Measurements from ENCODE around the gene MED15. TPM values are rescaled to one million over a fixed set of nuclear protein-coding genes. Genes with fewer than 3 reads are reported as not detected.
A peak's percentile ranks its signal among the peaks of the same experiment; 100 is the strongest.

Gene MED15
- total and polyA plus RNA-seq, 10 donors, result 32.2 to 162 (median 89.7) TPM

- Histone ChIP-seq H3K4me3 (no peak overlapping the region), H3K36me3 (peaks cover 7 to 100% (median 85%) of the 10 kb centered on the region in 6 donors), H3K9me3 (no peaks in the 10 kb centered on the region), H3K27ac (no peak overlapping the region), H3K27me3 (replicated peaks in 1 of 7) (no peaks in the 10 kb centered on the region), H3K4me1 (peaks cover 15 to 54% (median 26%) of the 10 kb centered on the region in 6 donors)
- TF ChIP-seq POLR2A (IDR thresholded peaks at IDR 0.05) (no peak), CTCF (IDR thresholded peaks at IDR 0.05 in 8 of 11, conservative IDR thresholded peaks at IDR 0.05 in 3 of 11) (no peak), POLR2AphosphoS5 (IDR thresholded peaks at IDR 0.05) (peak in 2 of 3 donors; percentile 36 to 49)
- intact Hi-C loops (cut with DNase I; ENCODE audit: low total_unique reads), result no loop called here
- WGBS, 5 donors, result 96 to 98% (median 97%) methylated on average over 17 to 18 of the region's 18 CpGs
- peak; percentile 41 for DNase-seq
These were observed 67.5 kb downstream of the MED15 start for GRCh38 chr22:20574920-20575353.

GRCh38 chr22:20575724-20576444 is 68.5 kb downstream of the MED15 start:
- Histone ChIP-seq H3K36me3 (peaks cover 7 to 100% (median 90%) of the 10 kb centered on the region in 6 donors), H3K27me3 (replicated peaks in 1 of 7) (no peaks in the 10 kb centered on the region), H3K4me1 (peaks cover 7 to 50% (median 20%) of the 10 kb centered on the region in 6 donors), H3K9me3 (no peaks in the 10 kb centered on the region), H3K27ac (peak overlapping the region in 4 of 8 donors; percentile 26 to 52 (median 42)), H3K4me3 (no peak overlapping the region)
- WGBS, 5 donors, result 79 to 90% (median 87%) methylated on average over 6 of the region's 6 CpGs
- peak; percentile 54 for DNase-seq
- no peak for TF ChIP-seq CTCF (IDR thresholded peaks at IDR 0.05 in 8 of 11, conservative IDR thresholded peaks at IDR 0.05 in 3 of 11)
- TF ChIP-seq POLR2A (IDR thresholded peaks at IDR 0.05), result no peak
- no peak for TF ChIP-seq POLR2AphosphoS5 (IDR thresholded peaks at IDR 0.05)
- intact Hi-C loops (cut with DNase I; ENCODE audit: low total_unique reads), result no loop called here

GRCh38 chr22:20576445-20576816 is 69.0 kb downstream of the MED15 start:
- 35 to 64% (median 50%) methylated on average over 3 of the region's 3 CpGs for WGBS, 5 donors
- TF ChIP-seq POLR2AphosphoS5 (IDR thresholded peaks at IDR 0.05) (peak in 1 of 3 donors; percentile 50), POLR2A (IDR thresholded peaks at IDR 0.05) (no peak), CTCF (IDR thresholded peaks at IDR 0.05 in 8 of 11, conservative IDR thresholded peaks at IDR 0.05 in 3 of 11) (no peak)
- DNase-seq, result peak; percentile 45
- peaks cover 7 to 100% (median 91%) of the 10 kb centered on the region in 6 donors for H3K36me3 ChIP-seq
- H3K9me3 ChIP-seq, result no peaks in the 10 kb centered on the region
- H3K27ac ChIP-seq, result peak overlapping the region in 5 of 8 donors; percentile 4 to 52 (median 36)
- peaks cover 1 to 44% (median 15%) of the 10 kb centered on the region in 6 donors for H3K4me1 ChIP-seq
- no peaks in the 10 kb centered on the region for H3K27me3 ChIP-seq (replicated peaks in 1 of 7)
- H3K4me3 ChIP-seq, result no peak overlapping the region
- intact Hi-C loops (cut with DNase I; ENCODE audit: low total_unique reads), result no loop called here

- peaks cover 0 to 38% (median 9%) of the 10 kb centered on the region in 6 donors for H3K4me1 ChIP-seq
- H3K27me3 ChIP-seq (replicated peaks in 1 of 7), result no peaks in the 10 kb centered on the region
- 78 to 90% (median 82%) methylated on average over 1 of the region's 1 CpG for WGBS, 5 donors
- intact Hi-C loops (cut with DNase I; ENCODE audit: low total_unique reads), result no loop called here
- H3K27ac ChIP-seq, result peak overlapping the region in 4 of 8 donors; percentile 4 to 52 (median 37)
- peak; percentile 44 for DNase-seq
- TF ChIP-seq POLR2AphosphoS5 (IDR thresholded peaks at IDR 0.05) (no peak), POLR2A (IDR thresholded peaks at IDR 0.05) (no peak), CTCF (IDR thresholded peaks at IDR 0.05 in 8 of 11, conservative IDR thresholded peaks at IDR 0.05 in 3 of 11) (no peak)
- H3K36me3 ChIP-seq, result peaks cover 7 to 100% (median 93%) of the 10 kb centered on the region in 6 donors
- H3K9me3 ChIP-seq, result no peaks in the 10 kb centered on the region
- H3K4me3 ChIP-seq, result no peak overlapping the region
These were observed 69.6 kb downstream of the MED15 start for GRCh38 chr22:20577045-20577444.
